SHP77 (cell line): ENCODE data around the gene CTNNAL1.
"Not testable (repeated sequence)": the region's sequence is repeated elsewhere in the genome, so short reads cannot be mapped to it uniquely, and the experiment has no call there.

Experiments used
- DNase-seq, 2 experiments: peaks; one replicate each; lab custom pipeline; 2025; lab: John Stamatoyannopoulos, UW

Gene CTNNAL1

GRCh38 chr9:109012876-109013678, at the start of gene CTNNAL1:
TSS of gene CTNNAL1 (minus strand) at chr9:109013499. CDS start at chr9:109013442, 57 bp downstream.
- peak; percentile 80 to 83 for DNase-seq

DNA sequence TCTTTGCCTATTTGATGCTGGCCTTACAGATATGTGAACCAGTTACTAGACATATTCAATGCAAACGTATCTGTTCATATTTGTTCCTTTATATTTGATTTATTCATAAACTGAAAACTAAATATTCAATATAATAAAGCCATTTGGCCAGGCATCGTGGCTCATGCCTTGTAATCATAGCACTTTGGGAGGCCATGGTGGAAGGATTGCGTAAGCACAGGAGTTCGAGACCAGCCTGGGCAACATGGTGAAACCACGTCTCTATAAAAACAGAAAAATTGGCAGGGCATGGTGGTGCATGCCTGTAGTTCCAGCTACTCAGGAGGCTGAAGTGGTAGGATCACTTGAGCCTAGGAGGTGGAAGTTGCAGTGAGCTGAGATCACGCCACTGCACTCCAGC, 49.2 kb upstream of the CTNNAL1 start:
- no peak for DNase-seq

GRCh38 chr9:109060191-109060590, 46.9 kb upstream of the CTNNAL1 start:
- no peak for DNase-seq

DNA sequence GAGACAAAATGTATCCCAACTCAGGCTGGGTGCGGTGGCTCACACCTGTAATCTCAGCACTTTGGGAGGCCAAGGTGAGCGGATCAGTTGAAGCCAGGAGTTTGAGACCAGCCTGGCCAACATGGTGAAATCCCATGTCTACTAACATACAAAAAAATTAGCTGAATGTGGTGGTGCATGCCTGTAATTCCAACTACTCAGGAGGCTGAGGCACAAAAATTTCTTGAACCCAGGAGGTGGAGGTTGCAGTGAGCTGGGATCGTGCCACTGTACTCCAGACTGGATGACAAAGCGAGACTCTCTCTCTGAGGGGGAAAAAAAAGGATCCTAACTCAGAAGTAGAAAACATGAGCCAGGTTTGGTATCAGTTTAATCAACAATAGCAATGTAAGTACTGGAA, 39.8 kb upstream of the CTNNAL1 start:
- DNase-seq, result not testable (repeated sequence)

- no peak for DNase-seq
These were observed 39.1 kb upstream of the CTNNAL1 start for GRCh38 chr9:109052416-109052815.

GRCh38 chr9:109051733-109052132, 38.4 kb upstream of the CTNNAL1 start:
- DNase-seq, result no peak

- no peak for DNase-seq
These were observed 37.1 kb upstream of the CTNNAL1 start for GRCh38 chr9:109050444-109050843.

DNA sequence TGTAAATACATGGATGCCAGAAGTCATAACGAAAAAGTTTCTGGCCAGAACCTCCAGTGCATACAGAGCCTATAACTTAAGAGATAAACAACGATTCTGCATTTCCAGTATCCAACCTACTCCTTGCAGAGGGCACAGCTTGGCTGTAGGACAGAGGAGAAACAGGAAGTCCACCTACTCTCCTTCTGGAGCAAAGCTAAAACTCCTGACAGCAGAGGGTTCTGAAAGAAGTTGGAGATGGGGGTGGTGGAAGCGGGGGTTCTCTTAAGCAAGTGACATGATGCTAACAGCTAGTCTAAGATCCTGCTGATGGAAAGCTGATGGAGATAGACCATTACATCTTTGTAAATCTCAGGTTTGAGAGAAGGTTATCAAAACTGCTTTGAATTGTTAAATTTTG, 35.5 kb upstream of the CTNNAL1 start:
- no peak for DNase-seq

DNA sequence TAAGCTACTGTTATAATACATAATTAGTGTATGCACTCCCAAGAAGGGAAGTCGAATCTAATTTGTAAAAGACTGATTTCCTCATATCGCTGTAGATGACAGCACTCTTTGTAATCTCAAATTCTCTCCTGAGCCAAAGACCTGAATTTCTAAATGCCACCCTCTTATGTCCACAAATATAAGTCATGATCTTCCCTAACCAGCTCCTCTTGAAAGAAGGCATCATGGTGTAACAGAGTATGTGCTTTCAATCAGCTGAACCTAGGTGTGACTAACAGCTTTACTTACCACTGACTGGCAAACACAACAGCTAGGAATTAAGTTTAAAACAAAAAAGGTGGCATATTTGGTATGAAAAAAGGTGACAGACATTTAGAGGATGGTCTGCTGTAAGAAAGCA, 34.0 kb upstream of the CTNNAL1 start:
- no peak for DNase-seq

DNA sequence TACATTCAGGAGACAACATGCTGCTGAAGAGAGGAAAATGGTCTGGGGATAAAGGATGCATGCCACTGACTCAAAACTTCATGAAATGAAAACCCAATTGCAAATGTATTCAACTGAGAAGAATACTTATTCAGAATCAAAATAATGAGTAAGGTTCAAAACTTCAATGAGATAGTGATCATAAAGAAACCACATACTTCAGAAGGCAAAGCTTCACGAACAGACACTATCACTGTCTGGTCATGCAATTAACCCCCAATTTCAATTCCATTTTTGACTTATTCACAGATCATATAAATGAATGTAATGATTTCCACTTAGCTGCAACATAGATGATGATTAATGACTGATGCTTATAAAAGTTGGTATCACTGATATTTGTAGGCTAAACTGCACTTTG, 33.0 kb upstream of the CTNNAL1 start:
- DNase-seq, result no peak

- DNase-seq, result no peak
These were observed 30.3 kb upstream of the CTNNAL1 start for GRCh38 chr9:109043578-109043977.

GRCh38 chr9:109040571-109040970, 27.3 kb upstream of the CTNNAL1 start:
- DNase-seq, result no peak

DNA sequence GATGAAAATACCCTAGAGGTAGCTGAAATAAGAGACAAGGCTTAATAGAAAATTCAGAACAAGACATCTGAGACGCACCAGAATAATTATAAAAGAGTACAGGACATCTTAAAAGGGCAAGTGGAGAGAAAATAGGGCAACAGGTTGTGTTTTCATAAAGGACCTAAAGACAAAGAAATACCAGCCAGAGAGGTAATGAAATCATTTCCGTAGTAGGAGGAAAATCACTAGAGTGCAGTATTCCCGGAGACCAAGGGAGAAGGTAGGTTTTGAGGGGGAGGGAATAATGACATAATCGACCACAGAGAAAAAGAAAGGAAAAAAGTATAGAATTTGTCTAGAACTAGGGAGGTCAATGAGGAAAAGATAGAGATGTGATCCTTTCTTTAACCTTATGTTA, 26.2 kb upstream of the CTNNAL1 start:
- no peak for DNase-seq

GRCh38 chr9:109037946-109038715, 24.8 kb upstream of the CTNNAL1 start:
- no peak for DNase-seq

- DNase-seq, result no peak
These were observed 23.7 kb upstream of the CTNNAL1 start for GRCh38 chr9:109036744-109037680.

- no peak for DNase-seq
These were observed 22.6 kb upstream of the CTNNAL1 start for GRCh38 chr9:109035684-109036423.

DNA sequence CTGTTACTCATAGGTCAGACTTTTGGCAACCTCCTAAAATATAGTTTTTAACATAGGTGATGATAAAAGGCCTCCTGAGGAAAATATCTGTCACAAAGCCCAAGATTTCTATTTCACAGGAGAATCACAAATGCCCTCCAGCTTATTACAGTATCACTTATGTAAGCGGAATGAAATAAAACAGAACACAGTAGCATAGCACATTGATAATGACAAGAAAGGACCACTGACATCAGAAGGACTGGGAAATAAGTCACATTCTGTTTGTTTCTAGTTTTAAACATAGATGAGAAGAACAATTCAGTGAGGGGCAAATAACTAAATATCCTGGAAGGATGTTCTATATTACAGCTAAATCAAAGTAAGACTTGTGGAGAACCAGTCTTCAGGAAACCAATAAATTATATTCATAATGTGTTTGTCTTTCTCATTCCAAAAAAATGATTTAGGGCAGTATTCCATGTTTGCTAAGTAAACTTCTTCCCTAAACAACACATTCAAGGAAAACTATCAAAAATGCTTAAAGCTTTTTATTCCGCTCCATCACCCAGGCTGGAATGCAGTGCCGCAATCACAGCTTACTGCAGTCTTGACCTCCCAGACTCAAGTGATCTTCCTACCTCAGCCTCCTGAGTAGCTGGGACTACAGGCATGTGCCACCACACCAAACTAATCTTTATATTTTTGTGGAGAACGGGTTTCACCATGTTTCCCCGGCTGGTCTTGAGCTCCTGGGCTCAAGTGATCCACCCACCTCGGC, 20.8 kb upstream of the CTNNAL1 start:
- DNase-seq, result no peak

DNA sequence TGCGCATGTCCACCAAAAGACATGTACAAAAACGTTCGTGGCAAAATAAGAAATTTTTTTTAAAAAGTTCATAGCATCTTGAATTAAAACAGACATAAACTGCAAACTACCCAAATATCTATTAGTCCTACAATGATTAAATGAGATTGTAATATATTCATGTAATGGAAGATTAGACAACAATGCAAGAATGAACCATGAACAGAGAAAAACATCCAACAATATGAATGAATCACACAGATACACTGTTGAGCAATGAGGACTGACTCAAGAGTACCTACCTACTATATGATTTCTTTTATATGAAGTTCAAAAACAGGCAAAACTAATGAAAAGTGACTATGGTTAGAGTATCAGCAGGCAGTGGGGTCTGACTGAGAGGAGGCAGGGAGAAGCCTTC, 17.9 kb upstream of the CTNNAL1 start:
- no peak for DNase-seq

GRCh38 chr9:109030426-109030825, 17.1 kb upstream of the CTNNAL1 start:
- DNase-seq, result no peak

GRCh38 chr9:109028457-109028856, 15.2 kb upstream of the CTNNAL1 start:
- no peak for DNase-seq

DNA sequence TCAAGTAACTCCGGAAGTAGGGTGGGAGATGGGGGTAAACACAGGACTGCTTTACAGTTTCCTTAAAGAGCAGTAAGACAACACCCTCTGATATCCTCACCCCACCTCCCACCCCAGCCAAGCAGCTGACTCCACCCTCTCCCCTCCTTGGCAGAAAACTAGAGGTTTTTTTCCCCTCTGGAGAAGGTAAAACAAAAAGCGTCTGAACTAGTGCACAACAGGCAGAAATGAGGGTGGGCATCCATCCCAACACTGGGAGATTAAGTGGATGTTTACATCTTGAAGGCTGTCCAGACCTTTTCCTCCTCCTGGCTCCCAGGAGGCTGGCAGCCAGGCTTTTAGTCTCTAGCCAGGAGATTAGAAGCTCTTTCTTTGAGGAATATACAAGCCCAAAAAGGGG, 13.9 kb upstream of the CTNNAL1 start:
- DNase-seq, result no peak
